ENCODE data around the gene NEK8.

The NEK8 gene

GRCh38 chr17:28744972-28745785 lies 16.6 kb downstream of the NEK8 start:
- DNase-seq (ENCODE audit: low read depth): no peak

GRCh38 chr17:28745786-28746411 lies 17.3 kb downstream of the NEK8 start:
- DNase-seq (ENCODE audit: low read depth): no peak

GRCh38 chr17:28746611-28747050 lies 18.0 kb downstream of the NEK8 start:
- no peak for DNase-seq (ENCODE audit: low read depth)

- DNase-seq (ENCODE audit: low read depth): no peak
Observed at GRCh38 chr17:28747051-28747691, 18.6 kb downstream of the NEK8 start.

GRCh38 chr17:28747801-28748750 lies 19.5 kb downstream of the NEK8 start:
- no peak for DNase-seq (ENCODE audit: low read depth)

- no peak for DNase-seq (ENCODE audit: low read depth)
Observed at GRCh38 chr17:28748852-28749515, 20.4 kb downstream of the NEK8 start.

GRCh38 chr17:28749516-28750177 lies 21.1 kb downstream of the NEK8 start:
- no peak for DNase-seq (ENCODE audit: low read depth)

- DNase-seq (ENCODE audit: low read depth): peak; percentile 80
Observed at GRCh38 chr17:28750178-28751047, 21.8 kb downstream of the NEK8 start.

GRCh38 chr17:28751600-28752366 lies 23.2 kb downstream of the NEK8 start:
- DNase-seq (ENCODE audit: low read depth): no peak

- no peak for DNase-seq (ENCODE audit: low read depth)
Observed at GRCh38 chr17:28755486-28755885, 26.9 kb downstream of the NEK8 start.

- no peak for DNase-seq (ENCODE audit: low read depth)
Observed at GRCh38 chr17:28756049-28756804, 27.6 kb downstream of the NEK8 start.

- no peak for DNase-seq (ENCODE audit: low read depth)
Observed at GRCh38 chr17:28758411-28759121, 30.0 kb downstream of the NEK8 start.

- no peak for DNase-seq (ENCODE audit: low read depth)
Observed at GRCh38 chr17:28759256-28759865, 30.8 kb downstream of the NEK8 start.

- no peak for DNase-seq (ENCODE audit: low read depth)
Observed at GRCh38 chr17:28760601-28761562, 32.3 kb downstream of the NEK8 start.

GRCh38 chr17:28763137-28763799 lies 34.7 kb downstream of the NEK8 start:
- no peak for DNase-seq (ENCODE audit: low read depth)

All from activated T-helper 9 cell treated with anti-CD3 and anti-CD28 coated beads, Interleukin-2, amount 50 U/mL, for 16 hours (primary cell).